NCI-H345 (cell line): ENCODE results near the gene PRKCZ.

Experiments
- DNase-seq: peaks from one replicate; lab custom pipeline; 2025; lab: John Stamatoyannopoulos, UW

PRKCZ gene

DNA sequence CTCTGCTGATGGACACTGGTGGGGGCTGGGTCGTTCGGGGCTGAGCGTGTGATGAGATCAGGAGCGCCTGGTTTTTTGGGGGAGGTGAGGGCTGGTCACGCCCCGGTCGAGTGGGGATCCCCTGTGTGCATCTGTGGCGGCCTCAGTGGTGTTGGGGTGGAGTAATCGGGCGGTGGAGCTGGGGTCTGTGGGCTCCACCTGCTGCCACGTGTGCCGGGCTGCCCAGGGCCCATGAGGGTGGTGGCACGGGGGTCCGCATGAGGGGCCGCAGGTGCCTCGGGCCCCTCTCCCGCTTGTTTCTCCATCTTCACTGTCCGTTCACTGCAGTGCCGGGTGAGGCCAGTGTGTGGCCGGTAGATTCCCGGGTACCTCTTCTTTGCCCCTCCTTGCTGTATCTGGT lies 17.2 kb downstream of the PRKCZ start:
- no peak for DNase-seq

GRCh38 chr1:2067981-2068380 lies 17.8 kb downstream of the PRKCZ start:
- no peak for DNase-seq

GRCh38 chr1:2068951-2069350 lies 18.7 kb downstream of the PRKCZ start:
- DNase-seq: no peak

DNA sequence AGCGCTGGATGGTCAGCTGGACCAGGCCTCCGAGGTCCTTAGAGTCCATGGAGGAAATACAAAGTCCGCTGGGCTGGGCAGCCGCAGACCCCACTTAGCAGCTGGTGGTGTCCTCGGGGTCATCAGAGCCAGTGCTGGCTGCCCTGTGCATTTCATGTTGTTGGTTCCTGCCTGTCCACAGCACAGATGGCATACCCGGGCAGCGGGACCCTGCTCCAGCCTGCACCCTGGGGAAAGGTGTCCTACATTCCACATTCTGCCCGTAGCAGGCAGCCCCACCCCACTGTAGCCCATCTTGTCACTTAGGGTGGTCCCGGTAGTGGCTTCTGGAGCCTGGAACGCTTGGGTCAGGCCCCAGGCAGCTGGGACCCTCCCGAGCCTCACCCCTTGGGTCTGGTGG lies 19.8 kb downstream of the PRKCZ start:
- DNase-seq: no peak

DNA sequence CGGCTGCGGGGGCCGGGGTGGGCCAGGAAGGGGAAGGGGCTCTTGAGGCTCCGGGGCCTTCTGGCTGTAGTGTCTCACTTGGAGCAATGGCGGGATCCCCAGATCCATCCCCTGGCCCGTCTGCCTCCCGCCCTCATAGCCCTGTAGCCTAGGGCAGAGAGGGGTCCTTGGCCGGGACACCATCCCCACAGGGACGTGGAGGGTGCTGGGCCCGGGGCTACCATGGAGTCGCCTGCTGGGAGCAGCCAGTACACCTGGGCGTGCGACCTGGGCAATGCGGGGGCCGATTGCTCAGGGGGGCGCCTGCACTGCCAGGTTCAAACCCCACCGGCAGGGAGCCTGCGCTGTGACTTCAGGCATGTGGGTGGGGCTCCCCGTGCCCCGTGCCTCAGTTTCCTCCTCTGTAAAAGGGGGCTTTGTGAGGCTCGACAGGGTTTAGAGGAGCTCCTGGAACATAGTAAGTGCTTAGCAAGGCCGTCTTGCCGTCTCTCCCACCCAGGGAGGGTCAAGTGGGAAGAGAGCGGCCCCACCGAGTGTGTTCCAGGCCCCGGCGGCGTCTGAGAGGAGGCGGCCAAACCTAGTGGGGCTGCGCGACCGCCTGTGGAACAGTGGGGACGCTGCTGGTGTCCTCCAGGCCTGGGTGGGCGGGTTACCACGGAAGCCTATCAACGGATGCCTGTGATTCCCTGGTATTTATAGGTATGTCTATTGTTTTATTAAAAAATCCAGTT lies 20.8 kb downstream of the PRKCZ start:
- DNase-seq: no peak

DNA sequence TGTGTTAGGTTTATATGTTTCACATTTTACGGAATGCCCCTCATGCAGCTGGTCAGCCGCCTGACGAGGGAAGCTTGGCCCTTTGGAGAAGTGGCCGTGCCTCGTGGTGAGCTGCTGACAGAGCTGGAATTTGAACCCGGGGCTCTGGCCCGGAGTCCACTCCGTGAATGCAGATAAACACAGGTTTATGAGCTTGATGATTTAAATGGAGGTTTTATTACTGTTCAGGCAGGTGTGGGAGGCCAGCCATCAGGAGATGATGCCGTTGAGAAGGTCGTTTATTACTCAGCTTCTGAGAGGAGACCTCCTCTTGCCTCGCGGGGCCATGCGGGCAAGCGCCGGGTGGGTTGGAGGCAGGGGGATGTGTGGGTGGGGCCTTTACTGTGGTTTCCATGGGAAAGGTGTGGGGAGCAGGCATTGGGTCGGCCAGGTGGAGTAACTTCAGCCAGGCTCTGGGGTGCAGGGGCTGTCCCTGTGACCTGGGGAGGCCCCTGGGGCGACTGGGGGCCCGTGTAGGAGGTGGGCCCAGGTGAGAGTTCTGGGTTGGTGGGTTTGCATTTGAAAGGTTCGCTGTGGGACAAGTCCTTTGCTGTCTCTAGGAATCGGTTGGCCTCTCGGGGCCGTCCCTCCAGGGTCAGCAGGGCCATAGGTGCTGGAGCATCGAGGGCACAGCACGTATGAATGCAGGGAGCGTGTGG lies 22.0 kb downstream of the PRKCZ start:
- no peak for DNase-seq

GRCh38 chr1:2072891-2073290 lies 22.7 kb downstream of the PRKCZ start:
- DNase-seq: no peak

GRCh38 chr1:2073382-2074230 lies 23.4 kb downstream of the PRKCZ start:
- no peak for DNase-seq

DNA sequence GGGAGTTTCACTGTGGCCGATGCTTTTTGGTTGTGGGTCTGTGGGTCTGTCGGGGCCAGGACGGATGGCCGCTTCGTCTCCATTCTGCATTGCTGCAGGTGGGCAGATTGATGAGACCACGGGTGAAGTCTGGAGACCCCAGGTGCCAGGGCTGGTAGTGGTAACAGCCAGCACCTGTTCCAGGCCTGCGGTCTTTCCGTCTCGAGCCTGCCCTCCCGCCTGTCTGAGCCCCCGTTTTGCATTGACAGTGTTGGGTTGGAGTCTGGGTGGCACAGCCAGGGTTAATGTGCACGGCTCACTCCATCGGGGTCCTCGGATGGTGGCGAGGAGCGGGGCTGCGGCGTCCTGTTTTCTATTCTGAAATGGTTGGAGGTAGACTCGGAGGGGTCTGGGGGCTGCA lies 24.2 kb downstream of the PRKCZ start:
- DNase-seq: no peak

GRCh38 chr1:2074944-2075740 lies 24.9 kb downstream of the PRKCZ start:
- DNase-seq: no peak

DNA sequence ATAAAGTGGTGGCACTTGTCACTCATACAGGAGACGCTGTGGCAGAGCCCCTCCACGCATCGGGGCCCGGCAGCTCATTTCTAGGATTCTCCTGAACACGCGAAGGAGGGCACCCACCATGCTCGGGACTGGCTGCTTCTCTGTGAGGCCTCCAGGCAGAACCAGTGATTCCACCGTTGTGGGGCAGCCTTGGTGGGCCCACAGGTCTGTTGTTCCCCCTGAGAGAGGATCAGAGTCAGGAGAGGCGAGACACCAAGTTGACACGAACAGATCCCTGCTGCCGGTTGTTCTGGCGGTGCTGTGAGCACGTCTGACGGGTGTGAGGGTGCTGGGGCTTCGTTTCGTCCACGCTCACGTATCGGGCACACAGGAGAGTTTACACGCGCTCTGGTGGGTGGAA lies 26.6 kb downstream of the PRKCZ start:
- DNase-seq: no peak

- DNase-seq: no peak
These were observed 28.0 kb downstream of the PRKCZ start for GRCh38 chr1:2078170-2078569.

- DNase-seq: no peak
These were observed 29.3 kb downstream of the PRKCZ start for GRCh38 chr1:2079396-2080085.

DNA sequence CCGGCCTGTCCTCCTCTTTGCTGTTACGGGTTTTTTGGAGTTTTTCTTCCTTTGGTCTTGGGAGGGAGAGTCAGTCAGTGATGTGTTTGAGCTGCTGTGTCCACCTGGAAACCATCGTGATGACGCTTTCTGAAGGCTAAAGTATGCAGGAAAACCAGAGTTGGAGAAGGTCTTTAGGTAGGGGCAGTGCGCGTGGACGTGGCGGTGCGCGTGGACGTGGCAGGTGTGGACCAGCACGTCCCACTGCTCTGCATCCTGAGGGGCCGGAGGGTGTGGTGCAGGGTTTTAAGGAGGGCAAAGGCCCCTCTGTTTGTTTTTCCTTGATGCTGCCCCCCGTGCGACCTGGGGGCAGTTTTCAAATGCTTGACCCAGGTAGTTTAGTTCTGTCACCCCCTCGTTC lies 29.9 kb downstream of the PRKCZ start:
- no peak for DNase-seq

- no peak for DNase-seq
These were observed 30.7 kb downstream of the PRKCZ start for GRCh38 chr1:2080884-2081283.

DNA sequence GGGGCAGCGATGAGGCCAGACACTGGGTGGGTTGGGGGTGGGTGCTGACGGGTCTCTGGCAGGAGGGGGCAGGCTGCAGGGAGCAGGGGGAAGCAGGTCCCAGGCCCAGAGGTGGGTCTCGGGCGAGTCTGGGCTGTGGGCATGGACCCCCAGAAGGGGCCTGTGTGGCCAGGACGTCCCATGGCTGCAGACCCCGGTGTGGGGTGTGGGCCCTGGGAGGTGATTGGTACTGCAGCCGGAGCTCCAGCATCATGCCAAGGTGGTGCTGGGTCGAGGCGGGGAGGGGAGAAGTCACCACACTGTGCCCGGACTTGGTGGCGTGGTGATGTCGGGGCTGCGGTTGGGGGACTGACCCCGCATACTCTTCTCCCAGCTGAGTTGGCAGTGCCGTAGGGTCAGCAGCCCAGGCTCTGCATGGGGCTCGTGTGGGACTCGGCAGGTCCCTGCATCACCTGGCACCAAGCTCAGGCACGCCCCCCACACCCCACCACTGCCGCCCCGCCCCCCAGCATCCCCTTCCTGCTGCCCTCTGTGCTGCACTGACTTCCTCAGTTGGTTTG lies 31.2 kb downstream of the PRKCZ start:
- no peak for DNase-seq

DNA sequence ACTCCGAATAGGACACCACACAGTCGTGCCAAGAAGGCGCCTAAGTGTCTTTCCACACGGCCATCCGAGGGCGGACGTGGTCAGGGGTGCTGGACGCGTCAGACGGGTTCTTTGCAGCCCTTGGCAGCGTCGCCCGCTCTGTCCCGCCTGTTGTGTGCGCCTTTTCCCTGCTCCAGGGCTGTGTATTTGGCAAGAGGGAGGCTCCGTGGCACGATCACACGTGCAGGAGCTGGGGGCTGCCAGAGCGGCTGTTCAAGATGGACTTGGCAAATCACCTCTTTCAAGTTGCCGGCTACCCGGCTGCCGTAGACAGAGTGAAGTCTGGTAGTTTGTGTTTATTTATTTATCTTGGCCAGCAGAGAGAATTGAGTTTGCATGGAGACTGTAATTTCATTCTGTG lies 31.9 kb downstream of the PRKCZ start:
- DNase-seq: no peak

- no peak for DNase-seq
These were observed 33.5 kb downstream of the PRKCZ start for GRCh38 chr1:2083666-2084065.

DNA sequence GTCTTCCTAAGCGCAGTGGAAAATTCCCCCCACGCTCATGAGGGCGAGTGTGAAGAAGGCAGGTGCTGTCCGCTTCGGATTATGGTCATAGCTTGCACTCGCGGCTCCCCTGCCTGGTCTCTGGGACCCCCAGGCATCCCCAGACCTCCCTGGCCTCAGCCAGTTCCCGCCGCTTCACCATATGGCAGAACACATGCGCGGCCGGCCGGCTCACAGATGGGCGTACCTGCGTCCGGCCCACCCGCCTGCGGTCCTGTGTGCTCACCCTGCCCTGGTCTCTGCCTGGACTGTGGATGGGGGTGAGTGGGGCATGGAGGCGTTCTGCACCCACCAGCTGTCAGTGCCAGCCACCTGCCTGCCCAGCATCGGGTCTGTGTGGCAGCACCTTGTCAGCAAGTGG lies 34.1 kb downstream of the PRKCZ start:
- no peak for DNase-seq

- DNase-seq: no peak
These were observed 34.9 kb downstream of the PRKCZ start for GRCh38 chr1:2085080-2085479.

GRCh38 chr1:2086446-2087078 lies 36.4 kb downstream of the PRKCZ start:
- DNase-seq: no peak
